H9 (cell line): ENCODE measurements around the gene NDUFAF4. TPM values are rescaled to one million over a fixed set of nuclear protein-coding genes. Genes with fewer than 3 reads are reported as not detected.

Source experiments
- DNase-seq: peaks from one replicate; pipeline ENCODE4 v3.0.0-alpha.2; 2017
- H2AFZ ChIP-seq: one replicate; pipeline ENCODE4 v1.6.1; 2013; ENCODE audit warnings: mild to moderate bottlenecking, low read length, control low read depth, moderate library complexity
- H2AK5ac ChIP-seq: 2 replicates; pipeline ENCODE4 v1.6.1; 2013; ENCODE audit warnings: low read length, control low read depth, mixed read lengths; ENCODE audit not compliant: insufficient read length
- H2BK120ac ChIP-seq: one replicate; pipeline ENCODE4 v1.6.1; 2013; ENCODE audit warnings: low read depth, mild to moderate bottlenecking, low read length, control low read depth, inconsistent platforms; ENCODE audit not compliant: poor library complexity, severe bottlenecking
- H2BK12ac ChIP-seq: 2 replicates; pipeline ENCODE4 v1.6.1; 2013; ENCODE audit warnings: low read length, control low read depth, mixed read lengths, low read depth; ENCODE audit not compliant: insufficient read length
- H2BK15ac ChIP-seq: 2 replicates; pipeline ENCODE4 v1.6.1; 2013; ENCODE audit warnings: low read depth, low read length, control low read depth
- H2BK20ac ChIP-seq: one replicate; pipeline ENCODE4 v1.6.1; 2013; ENCODE audit warnings: low read depth, mild to moderate bottlenecking, low read length, control low read depth, inconsistent platforms; ENCODE audit not compliant: poor library complexity, severe bottlenecking
- H2BK5ac ChIP-seq: 2 replicates; pipeline ENCODE4 v1.6.1; 2013; ENCODE audit warnings: low read length, control low read depth, mixed read lengths; ENCODE audit not compliant: insufficient read length
- H3K14ac ChIP-seq: 2 replicates; pipeline ENCODE4 v1.6.1; 2013; ENCODE audit warnings: low read length, control low read depth; ENCODE audit not compliant: insufficient read depth
- H3K18ac ChIP-seq: 2 replicates; pipeline ENCODE4 v1.6.1; 2013; ENCODE audit warnings: low read depth, mild to moderate bottlenecking, mixed read lengths, low read length, control low read depth; ENCODE audit not compliant: insufficient read length
- H3K23ac ChIP-seq: 2 replicates; pipeline ENCODE4 v1.6.1; 2013; ENCODE audit warnings: low read length, control low read depth, mixed read lengths, low read depth; ENCODE audit not compliant: insufficient read length
- H3K23me2 ChIP-seq: 2 replicates; pipeline ENCODE4 v1.6.1; 2013; ENCODE audit warnings: low read depth, mild to moderate bottlenecking, mixed read lengths, low read length, control low read depth; ENCODE audit not compliant: insufficient read length, poor library complexity, severe bottlenecking
- H3K27ac ChIP-seq: 2 replicates; pipeline ENCODE4 v1.5.1; 2013; ENCODE audit warnings: low read length, control low read depth, mixed read lengths, low read depth; ENCODE audit not compliant: insufficient read length
- H3K27me3 ChIP-seq: 2 replicates; pipeline ENCODE4 v1.6.1; 2013; ENCODE audit warnings: low read length, control low read depth, inconsistent platforms; ENCODE audit not compliant: insufficient read depth
- H3K4ac ChIP-seq: 2 replicates; pipeline ENCODE4 v1.6.1; 2013; ENCODE audit warnings: low read depth, mild to moderate bottlenecking, control low read depth, inconsistent platforms, low read length, moderate library complexity
- H3K4me1 ChIP-seq: 2 replicates; pipeline ENCODE4 v1.6.1; 2013; ENCODE audit warnings: low read length, control low read depth, inconsistent platforms; ENCODE audit not compliant: insufficient read depth
- H3K4me2 ChIP-seq: 2 replicates; pipeline ENCODE4 v1.6.1; 2013; ENCODE audit warnings: low read length, control low read depth, mixed read lengths; ENCODE audit not compliant: insufficient read length, insufficient read depth
- H3K56ac ChIP-seq: 2 replicates; pipeline ENCODE4 v1.6.1; 2013; ENCODE audit warnings: low read depth, mild to moderate bottlenecking, mixed read lengths, low read length, control low read depth; ENCODE audit not compliant: insufficient read length
- H3K79me1 ChIP-seq: 2 replicates; pipeline ENCODE4 v1.6.1; 2013; ENCODE audit warnings: low read depth, mild to moderate bottlenecking, moderate library complexity, low read length, control low read depth, inconsistent platforms; ENCODE audit not compliant: insufficient read depth, poor library complexity, severe bottlenecking
- H3K79me2 ChIP-seq: 2 replicates; pipeline ENCODE4 v1.6.1; 2013; ENCODE audit warnings: low read length, control low read depth, inconsistent platforms; ENCODE audit not compliant: insufficient read depth
- H3K9ac ChIP-seq: 2 replicates; pipeline ENCODE4 v1.6.1; 2013; ENCODE audit warnings: low read length, control low read depth, mixed read lengths; ENCODE audit not compliant: insufficient read length; ENCODE audit errors: extremely low read depth
- H3K9me3 ChIP-seq: one replicate; pipeline ENCODE4 v1.6.1; 2013; ENCODE audit warnings: low read depth, low read length, inconsistent platforms; ENCODE audit not compliant: control insufficient read depth
- H3T11ph ChIP-seq: one replicate; pipeline ENCODE4 v1.6.1; 2013; ENCODE audit warnings: mild to moderate bottlenecking, low read length, control low read depth, inconsistent platforms
- H4K20me1 ChIP-seq: one replicate; pipeline ENCODE4 v1.6.1; 2013; ENCODE audit not compliant: control insufficient read depth, insufficient read length, insufficient read depth
- H4K5ac ChIP-seq: 2 replicates; pipeline ENCODE4 v1.6.1; 2013; ENCODE audit warnings: low read depth, mild to moderate bottlenecking, mixed read lengths, low read length, control low read depth; ENCODE audit not compliant: insufficient read length
- H4K8ac ChIP-seq: replicated peaks from 2 replicates; pipeline ENCODE4 v1.6.1; 2013; ENCODE audit warnings: low read length, control low read depth, mixed read lengths, low read depth; ENCODE audit not compliant: insufficient read length
- H4K91ac ChIP-seq: 2 replicates; pipeline ENCODE4 v1.6.1; 2013; ENCODE audit warnings: low read depth, mild to moderate bottlenecking, moderate library complexity, mixed read lengths, low read length, control low read depth; ENCODE audit not compliant: insufficient read length
- H3K27ac Mint-ChIP-seq, 3 experiments: 2 replicates in 2 of 3; 3 replicates in 1 of 3; pipeline ENCODE4 v1.8.0; 2020 to 2021; ENCODE audit warnings: mixed read lengths in 3 of 3, mild to moderate bottlenecking in 1 of 3, moderate library complexity in 1 of 3
- H3K27me3 Mint-ChIP-seq: 2 replicates; pipeline ENCODE4 v1.8.0; 2021; ENCODE audit warnings: low read depth, mild to moderate bottlenecking, moderate library complexity, mixed read lengths
- H3K36me3 Mint-ChIP-seq, 3 experiments: 2 replicates in 2 of 3; 3 replicates in 1 of 3; pipeline ENCODE4 v1.8.0; 2020 to 2021; ENCODE audit warnings: low read depth in 3 of 3, mixed read lengths in 3 of 3; ENCODE audit not compliant: insufficient read depth in 1 of 3
- H3K4me1 Mint-ChIP-seq, 2 experiments: 2 replicates each; pipeline ENCODE4 v1.8.0; 2020; ENCODE audit warnings: mixed read lengths in 2 of 2
- H3K4me3 Mint-ChIP-seq, 2 experiments: 2 replicates in 1 of 2; 3 replicates in 1 of 2; pipeline ENCODE4 v1.8.0; 2020 to 2021; ENCODE audit warnings: mild to moderate bottlenecking in 2 of 2, mixed read lengths in 2 of 2, moderate library complexity in 1 of 2
- H3K9me3 Mint-ChIP-seq, 2 experiments: 2 replicates in 1 of 2; 3 replicates in 1 of 2; pipeline ENCODE4 v1.8.0; 2020; ENCODE audit warnings: mild to moderate bottlenecking in 2 of 2, mixed read lengths in 2 of 2, moderate library complexity in 1 of 2
- WGBS: extraction: QIAGEN DNeasy Blood & Tissue Kit; methylation state at CpG from one replicate; pipeline ENCODE4 v1.1.7; 2013; ENCODE audit warnings: missing lambda C conversion rate, low lambda C conversion rate, mixed read lengths; ENCODE audit not compliant: insufficient read length; ENCODE audit errors: extremely low coverage; 5-methylcytosine and 5-hydroxymethylcytosine counted together
- total RNA-seq: library from RNA; stranded (reverse); gene quantifications from 2 replicates; pipeline ENCODE4 v1.2.1, GENCODE V29; 2021
- TF ChIP-seq, protein P1 (sequence below): fragments of 200-600 bp; sonication (generic); conservative IDR thresholded peaks from 3 replicates; pipeline ENCODE4 v1.8.0; 2021; ENCODE audit warnings: antibody characterized with exemption, mild to moderate bottlenecking

The NDUFAF4 gene
- total RNA-seq, 1 experiment from 2014 or later, result 86.6 TPM

DNA sequence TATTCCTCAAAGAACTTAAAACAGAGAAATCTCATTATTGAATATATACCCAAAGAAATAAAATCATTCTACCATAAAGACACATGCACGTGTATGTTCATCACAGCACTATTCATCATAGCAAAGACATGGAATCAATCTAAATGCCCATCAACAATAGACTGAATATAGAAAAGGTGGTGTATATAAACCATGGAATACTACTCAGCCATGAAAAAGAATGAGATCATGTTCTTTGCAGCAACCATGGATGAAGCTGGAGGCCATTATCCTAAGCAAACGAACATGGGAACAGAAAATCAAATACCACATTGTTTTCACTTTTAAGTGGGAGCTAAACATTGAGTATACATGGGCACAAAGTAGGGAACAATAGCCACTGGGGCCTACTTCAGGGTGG, 48.1 kb downstream of the NDUFAF4 start:
- H3K14ac ChIP-seq, result no peak overlapping the region
- H4K5ac ChIP-seq, result no peak overlapping the region
- H2AFZ ChIP-seq, result no peak overlapping the region
- no peak overlapping the region for H2BK12ac ChIP-seq
- no peak overlapping the region for H3K56ac ChIP-seq
- no peak overlapping the region for H3K9ac ChIP-seq
- no peak overlapping the region; a peak in 1 of 7 replicates for H3K27ac Mint-ChIP-seq
- DNase-seq, result no peak
- H3K23me2 ChIP-seq, result no peaks in the 10 kb centered on the region
- no peak overlapping the region for H3K4ac ChIP-seq
- no peak overlapping the region for H3K27ac ChIP-seq
- no peaks in the 10 kb centered on the region for H3K9me3 ChIP-seq
- no peaks in the 10 kb centered on the region for H3K27me3 ChIP-seq
- no peak overlapping the region for H3K23ac ChIP-seq
- H3K79me2 ChIP-seq, result no peaks in the 10 kb centered on the region
- TF ChIP-seq, protein P1, sequence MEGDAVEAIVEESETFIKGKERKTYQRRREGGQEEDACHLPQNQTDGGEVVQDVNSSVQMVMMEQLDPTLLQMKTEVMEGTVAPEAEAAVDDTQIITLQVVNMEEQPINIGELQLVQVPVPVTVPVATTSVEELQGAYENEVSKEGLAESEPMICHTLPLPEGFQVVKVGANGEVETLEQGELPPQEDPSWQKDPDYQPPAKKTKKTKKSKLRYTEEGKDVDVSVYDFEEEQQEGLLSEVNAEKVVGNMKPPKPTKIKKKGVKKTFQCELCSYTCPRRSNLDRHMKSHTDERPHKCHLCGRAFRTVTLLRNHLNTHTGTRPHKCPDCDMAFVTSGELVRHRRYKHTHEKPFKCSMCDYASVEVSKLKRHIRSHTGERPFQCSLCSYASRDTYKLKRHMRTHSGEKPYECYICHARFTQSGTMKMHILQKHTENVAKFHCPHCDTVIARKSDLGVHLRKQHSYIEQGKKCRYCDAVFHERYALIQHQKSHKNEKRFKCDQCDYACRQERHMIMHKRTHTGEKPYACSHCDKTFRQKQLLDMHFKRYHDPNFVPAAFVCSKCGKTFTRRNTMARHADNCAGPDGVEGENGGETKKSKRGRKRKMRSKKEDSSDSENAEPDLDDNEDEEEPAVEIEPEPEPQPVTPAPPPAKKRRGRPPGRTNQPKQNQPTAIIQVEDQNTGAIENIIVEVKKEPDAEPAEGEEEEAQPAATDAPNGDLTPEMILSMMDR, result no peak
- no CpG with 5 or more reads among the region's 2 CpGs for WGBS
- H3K9me3 Mint-ChIP-seq, result peaks cover 19 to 27% of the 10 kb centered on the region in 2 experiments
- H3K4me3 Mint-ChIP-seq, result no peak overlapping the region
- H2BK15ac ChIP-seq, result no peak overlapping the region
- H3K18ac ChIP-seq, result no peak overlapping the region
- H3K27me3 Mint-ChIP-seq, result 0 out of 2 replicates have a peak, but pooled peaks cover 1% of the 10 kb centered on the region
- no peak overlapping the region for H2BK120ac ChIP-seq
- H4K20me1 ChIP-seq, result no peaks in the 10 kb centered on the region
- no peak overlapping the region for H2BK5ac ChIP-seq
- H3T11ph ChIP-seq, result no peak overlapping the region
- no peak overlapping the region for H3K4me2 ChIP-seq
- H3K4me1 ChIP-seq, result no peaks in the 10 kb centered on the region
- no peak overlapping the region for H2BK20ac ChIP-seq
- no peak overlapping the region for H4K8ac ChIP-seq
- peaks cover 0 to 7% (median 2%) of the 10 kb centered on the region in 3 experiments; a peak in 2 of 7 replicates for H3K36me3 Mint-ChIP-seq
- no peak overlapping the region for H4K91ac ChIP-seq
- H3K4me1 Mint-ChIP-seq, result no peaks in the 10 kb centered on the region
- no peak overlapping the region for H2AK5ac ChIP-seq
- no peaks in the 10 kb centered on the region for H3K79me1 ChIP-seq
